Retinal pigment epithelial cell (primary cell): Measurements from ENCODE around the gene L3MBTL1.

Experiments
- DNase-seq: peaks from one replicate; pipeline ENCODE4 v3.0.0-alpha.2; 2010; ENCODE audit warnings: low read depth
- H3K4me3 ChIP-seq: 2 replicates; pipeline ENCODE4 v1.5.1; 2011; ENCODE audit warnings: mild to moderate bottlenecking, low read length, control low read depth, moderate library complexity
- TF ChIP-seq, protein P1 (sequence below): conservative IDR thresholded peaks from 2 replicates; pipeline ENCODE4 v1.5.1; 2011; ENCODE audit warnings: low read depth, low read length, control low read depth, inconsistent platforms

The L3MBTL1 gene

GRCh38 chr20:43516251-43516824 is 8.8 kb downstream of the L3MBTL1 start:
- H3K4me3 ChIP-seq: no peak overlapping the region
- TF ChIP-seq, protein P1, sequence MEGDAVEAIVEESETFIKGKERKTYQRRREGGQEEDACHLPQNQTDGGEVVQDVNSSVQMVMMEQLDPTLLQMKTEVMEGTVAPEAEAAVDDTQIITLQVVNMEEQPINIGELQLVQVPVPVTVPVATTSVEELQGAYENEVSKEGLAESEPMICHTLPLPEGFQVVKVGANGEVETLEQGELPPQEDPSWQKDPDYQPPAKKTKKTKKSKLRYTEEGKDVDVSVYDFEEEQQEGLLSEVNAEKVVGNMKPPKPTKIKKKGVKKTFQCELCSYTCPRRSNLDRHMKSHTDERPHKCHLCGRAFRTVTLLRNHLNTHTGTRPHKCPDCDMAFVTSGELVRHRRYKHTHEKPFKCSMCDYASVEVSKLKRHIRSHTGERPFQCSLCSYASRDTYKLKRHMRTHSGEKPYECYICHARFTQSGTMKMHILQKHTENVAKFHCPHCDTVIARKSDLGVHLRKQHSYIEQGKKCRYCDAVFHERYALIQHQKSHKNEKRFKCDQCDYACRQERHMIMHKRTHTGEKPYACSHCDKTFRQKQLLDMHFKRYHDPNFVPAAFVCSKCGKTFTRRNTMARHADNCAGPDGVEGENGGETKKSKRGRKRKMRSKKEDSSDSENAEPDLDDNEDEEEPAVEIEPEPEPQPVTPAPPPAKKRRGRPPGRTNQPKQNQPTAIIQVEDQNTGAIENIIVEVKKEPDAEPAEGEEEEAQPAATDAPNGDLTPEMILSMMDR: no peak
- no peak for DNase-seq

- no peak overlapping the region for H3K4me3 ChIP-seq
- no peak for DNase-seq
- TF ChIP-seq, protein P1: no peak
Observed at GRCh38 chr20:43520074-43520630, 12.7 kb downstream of the L3MBTL1 start.

- no peak overlapping the region for H3K4me3 ChIP-seq
- no peak for DNase-seq
- TF ChIP-seq, protein P1: no peak
Observed at GRCh38 chr20:43525021-43525420, 17.5 kb downstream of the L3MBTL1 start.

DNA sequence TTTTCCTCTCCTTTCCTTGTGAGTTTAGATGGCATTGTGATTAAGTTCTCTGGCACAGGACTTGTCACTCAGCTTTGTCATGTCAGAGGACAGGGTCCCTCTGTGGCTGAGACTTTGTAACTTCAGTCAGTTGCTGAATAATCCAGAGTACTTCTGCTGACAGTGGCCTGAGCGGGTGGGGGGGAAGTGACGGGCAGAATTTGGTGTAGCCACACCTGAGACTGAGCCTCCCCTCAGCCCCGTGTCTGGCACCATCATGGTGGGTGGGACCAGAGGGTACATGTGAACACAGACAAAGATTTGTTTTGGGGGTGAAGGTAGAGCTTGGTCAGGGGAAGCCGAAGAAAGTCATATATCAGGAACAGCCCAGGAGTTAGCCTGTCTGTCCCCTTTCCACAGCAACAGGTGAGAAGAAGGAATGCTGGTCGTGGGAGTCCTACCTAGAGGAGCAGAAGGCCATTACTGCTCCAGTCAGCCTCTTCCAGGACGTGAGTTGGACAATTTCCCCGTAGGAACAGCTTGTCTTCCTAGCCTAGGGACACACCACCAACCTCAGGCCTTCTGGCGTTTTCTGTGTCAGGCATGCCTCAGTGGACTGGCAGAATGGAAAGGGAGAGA is 20.9 kb downstream of the L3MBTL1 start:
- H3K4me3 ChIP-seq: no peak overlapping the region
- DNase-seq: no peak
- TF ChIP-seq, protein P1: no peak

GRCh38 chr20:43529051-43529450 is 21.6 kb downstream of the L3MBTL1 start:
- TF ChIP-seq, protein P1: no peak
- no peak for DNase-seq
- no peak overlapping the region for H3K4me3 ChIP-seq

DNA sequence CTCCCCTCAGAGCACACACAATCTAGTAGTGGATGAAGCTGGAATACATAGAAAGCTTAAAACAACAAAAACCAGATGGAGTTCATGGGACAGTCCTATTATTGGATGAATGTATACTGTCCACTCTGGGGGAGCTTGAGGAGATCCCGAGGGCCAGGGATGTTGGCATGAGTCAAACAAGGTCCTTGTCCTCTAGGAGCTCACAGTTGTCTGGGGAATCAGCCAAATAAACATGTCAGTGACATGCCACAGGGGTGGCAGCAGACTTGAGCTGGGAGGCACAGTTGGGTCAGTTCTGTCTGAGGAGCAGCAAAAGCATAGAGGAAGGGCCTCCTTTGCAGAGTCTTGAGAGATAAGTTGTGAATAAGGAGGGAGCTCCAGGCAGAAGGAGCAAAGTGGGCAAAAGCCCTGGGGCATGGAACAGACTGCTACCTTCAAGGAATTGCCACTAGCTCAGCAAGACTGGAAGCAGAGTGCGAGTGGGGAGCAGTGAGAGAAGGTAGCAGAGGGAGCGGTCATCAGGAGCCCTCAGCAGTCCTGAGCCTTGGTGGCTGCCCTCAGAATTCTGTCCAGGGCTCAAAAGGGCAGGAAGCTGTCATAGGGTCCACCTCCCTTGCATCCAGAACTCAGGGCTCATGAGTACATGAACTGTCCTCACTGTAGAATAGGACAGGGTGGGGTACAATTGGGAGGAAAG is 22.1 kb downstream of the L3MBTL1 start:
- no peak for DNase-seq
- TF ChIP-seq, protein P1: no peak

More for the DNA sequence above, 22.1 kb downstream of the L3MBTL1 start:
- no peak overlapping the region for H3K4me3 ChIP-seq
